Fibroblast of lung (primary cell): ENCODE measurements around the gene TOP1. TPM values are rescaled to one million over a fixed set of nuclear protein-coding genes. Genes with fewer than 3 reads are reported as not detected.
A peak's percentile ranks its signal among the peaks of the same experiment; 100 is the strongest.

Source experiments
- DNase-seq, 2 donors: peaks; one replicate each; pipeline versions ENCODE4 v3.0.0 to v3.0.0-alpha.2; 2010; ENCODE audit warnings: low read depth in 2 of 2
- H2AFZ ChIP-seq: 2 replicates; pipeline ENCODE4 v1.5.1; 2012; ENCODE audit warnings: low read length, control low read depth, inconsistent platforms
- H3K27ac ChIP-seq: 2 replicates; pipeline ENCODE4 v1.5.1; 2011; ENCODE audit warnings: low read length, control low read depth; ENCODE audit not compliant: insufficient read depth
- H3K27me3 ChIP-seq: 2 replicates; pipeline ENCODE4 v1.5.1; 2011; ENCODE audit warnings: mild to moderate bottlenecking, low read length; ENCODE audit not compliant: control insufficient read depth, insufficient read depth
- H3K36me3 ChIP-seq: 2 replicates; pipeline ENCODE4 v1.5.1; 2011; ENCODE audit warnings: low read length; ENCODE audit not compliant: control insufficient read depth, insufficient read depth
- H3K4me1 ChIP-seq: 2 replicates; pipeline ENCODE4 v1.5.1; 2011; ENCODE audit warnings: low read length; ENCODE audit not compliant: control insufficient read depth, insufficient read depth; ENCODE audit errors: extremely low read depth
- H3K4me2 ChIP-seq: 2 replicates; pipeline ENCODE4 v1.5.1; 2011; ENCODE audit warnings: low read length, control low read depth; ENCODE audit not compliant: insufficient read depth; ENCODE audit errors: extremely low read depth
- H3K4me3 ChIP-seq, 4 experiments: fragments of 200-600 bp in 1 of 4; sonication (generic) in 1 of 4; replicated peaks in 1 of 4; 2 replicates each; pipeline ENCODE4 v1.5.1; 2011 to 2016; ENCODE audit warnings: low read length in 4 of 4, low read depth in 3 of 4, mild to moderate bottlenecking in 3 of 4, control low read depth in 2 of 4, inconsistent platforms in 1 of 4, mixed read lengths in 1 of 4; ENCODE audit not compliant: insufficient read depth in 1 of 4; ENCODE audit errors: control extremely low read depth in 1 of 4
- H3K79me2 ChIP-seq: 2 replicates; pipeline ENCODE4 v1.5.1; 2012; ENCODE audit warnings: mild to moderate bottlenecking, low read length, inconsistent platforms; ENCODE audit not compliant: control insufficient read depth, insufficient read depth
- H3K9ac ChIP-seq: 2 replicates; pipeline ENCODE4 v1.5.1; 2011; ENCODE audit warnings: mild to moderate bottlenecking, low read length, control low read depth; ENCODE audit not compliant: insufficient read depth
- H3K9me3 ChIP-seq: 2 replicates; pipeline ENCODE4 v1.5.1; 2012; ENCODE audit warnings: low read depth, low read length; ENCODE audit not compliant: control insufficient read depth, insufficient read depth
- H4K20me1 ChIP-seq: 2 replicates; pipeline ENCODE4 v1.5.1; 2011; ENCODE audit warnings: low read length; ENCODE audit not compliant: control insufficient read depth, insufficient read depth; ENCODE audit errors: extremely low read depth
- EZH2 ChIP-seq: IDR thresholded peaks from 2 replicates; pipeline ENCODE4 v1.5.1; 2012; ENCODE audit warnings: low read length, control low read depth, mild to moderate bottlenecking; ENCODE audit errors: missing control alignments
- polyA plus RNA-seq, 2 donors: library from polyadenylated mRNA; depleted of rRNA in 1 of 2; stranded (reverse) in 1 of 2; unstranded in 1 of 2; fragments of >200 nt; gene quantifications; 2 replicates each; pipeline ENCODE4 v1.2.1, GENCODE V29; 2011 to 2012; ENCODE audit warnings: missing spikeins in 1 of 2
- total RNA-seq: library from RNA; depleted of rRNA; stranded (reverse); fragments of >200 nt; gene quantifications from 2 replicates; pipeline ENCODE4 v1.2.1, GENCODE V29; 2014
- TF ChIP-seq, protein P1 (sequence below), 2 donors: IDR thresholded peaks in 1 of 2; conservative IDR thresholded peaks in 1 of 2; 1 replicate in 1 of 2; 2 replicates in 1 of 2; pipeline ENCODE4 v1.5.1; 2011 to 2012; ENCODE audit warnings: low read length in 2 of 2, control low read depth in 1 of 2, inconsistent platforms in 1 of 2, low read depth in 1 of 2, mild to moderate bottlenecking in 1 of 2

TOP1 gene
- total and polyA plus RNA-seq, 2 donors (not counting 1 experiment from before 2014, with no cell fraction given) = 18.4 to 35.3 TPM

GRCh38 chr20:41170386-41171105, 141.9 kb downstream of the TOP1 start:
- Histone ChIP-seq H3K4me3 (no peak overlapping the region), H4K20me1 (no peaks in the 10 kb centered on the region), H2AFZ (no peak overlapping the region), H3K79me2 (no peaks in the 10 kb centered on the region), H3K9me3 (no peaks in the 10 kb centered on the region), H3K9ac (no peak overlapping the region), H3K27ac (no peak overlapping the region), H3K4me1 (peaks cover 11% of the 10 kb centered on the region), H3K27me3 (no peaks in the 10 kb centered on the region), H3K36me3 (peaks cover 34% of the 10 kb centered on the region), H3K4me2 (no peak overlapping the region)
- no peak for TF ChIP-seq EZH2
- TF ChIP-seq, protein P1, sequence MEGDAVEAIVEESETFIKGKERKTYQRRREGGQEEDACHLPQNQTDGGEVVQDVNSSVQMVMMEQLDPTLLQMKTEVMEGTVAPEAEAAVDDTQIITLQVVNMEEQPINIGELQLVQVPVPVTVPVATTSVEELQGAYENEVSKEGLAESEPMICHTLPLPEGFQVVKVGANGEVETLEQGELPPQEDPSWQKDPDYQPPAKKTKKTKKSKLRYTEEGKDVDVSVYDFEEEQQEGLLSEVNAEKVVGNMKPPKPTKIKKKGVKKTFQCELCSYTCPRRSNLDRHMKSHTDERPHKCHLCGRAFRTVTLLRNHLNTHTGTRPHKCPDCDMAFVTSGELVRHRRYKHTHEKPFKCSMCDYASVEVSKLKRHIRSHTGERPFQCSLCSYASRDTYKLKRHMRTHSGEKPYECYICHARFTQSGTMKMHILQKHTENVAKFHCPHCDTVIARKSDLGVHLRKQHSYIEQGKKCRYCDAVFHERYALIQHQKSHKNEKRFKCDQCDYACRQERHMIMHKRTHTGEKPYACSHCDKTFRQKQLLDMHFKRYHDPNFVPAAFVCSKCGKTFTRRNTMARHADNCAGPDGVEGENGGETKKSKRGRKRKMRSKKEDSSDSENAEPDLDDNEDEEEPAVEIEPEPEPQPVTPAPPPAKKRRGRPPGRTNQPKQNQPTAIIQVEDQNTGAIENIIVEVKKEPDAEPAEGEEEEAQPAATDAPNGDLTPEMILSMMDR (conservative IDR thresholded peaks at IDR 0.05 in 1 of 2, IDR thresholded peaks at IDR 0.05 in 1 of 2; ENCODE audit: low read depth in 1 of 2, low read length in 2 of 2) = no peak
- DNase-seq = no peak

- Histone ChIP-seq H3K27ac (no peak overlapping the region), H3K4me2 (no peak overlapping the region), H3K36me3 (peaks cover 24% of the 10 kb centered on the region), H3K79me2 (no peaks in the 10 kb centered on the region), H3K27me3 (no peaks in the 10 kb centered on the region), H3K9me3 (no peaks in the 10 kb centered on the region), H3K9ac (no peak overlapping the region), H2AFZ (no peak overlapping the region), H4K20me1 (no peaks in the 10 kb centered on the region), H3K4me3 (no peak overlapping the region), H3K4me1 (peaks cover 11% of the 10 kb centered on the region)
- TF ChIP-seq, protein P1 (conservative IDR thresholded peaks at IDR 0.05 in 1 of 2, IDR thresholded peaks at IDR 0.05 in 1 of 2; ENCODE audit: low read depth in 1 of 2, low read length in 2 of 2) = no peak
- no peak for TF ChIP-seq EZH2
- DNase-seq = no peak
Observed at GRCh38 chr20:41171736-41172295, 143.2 kb downstream of the TOP1 start.

DNA sequence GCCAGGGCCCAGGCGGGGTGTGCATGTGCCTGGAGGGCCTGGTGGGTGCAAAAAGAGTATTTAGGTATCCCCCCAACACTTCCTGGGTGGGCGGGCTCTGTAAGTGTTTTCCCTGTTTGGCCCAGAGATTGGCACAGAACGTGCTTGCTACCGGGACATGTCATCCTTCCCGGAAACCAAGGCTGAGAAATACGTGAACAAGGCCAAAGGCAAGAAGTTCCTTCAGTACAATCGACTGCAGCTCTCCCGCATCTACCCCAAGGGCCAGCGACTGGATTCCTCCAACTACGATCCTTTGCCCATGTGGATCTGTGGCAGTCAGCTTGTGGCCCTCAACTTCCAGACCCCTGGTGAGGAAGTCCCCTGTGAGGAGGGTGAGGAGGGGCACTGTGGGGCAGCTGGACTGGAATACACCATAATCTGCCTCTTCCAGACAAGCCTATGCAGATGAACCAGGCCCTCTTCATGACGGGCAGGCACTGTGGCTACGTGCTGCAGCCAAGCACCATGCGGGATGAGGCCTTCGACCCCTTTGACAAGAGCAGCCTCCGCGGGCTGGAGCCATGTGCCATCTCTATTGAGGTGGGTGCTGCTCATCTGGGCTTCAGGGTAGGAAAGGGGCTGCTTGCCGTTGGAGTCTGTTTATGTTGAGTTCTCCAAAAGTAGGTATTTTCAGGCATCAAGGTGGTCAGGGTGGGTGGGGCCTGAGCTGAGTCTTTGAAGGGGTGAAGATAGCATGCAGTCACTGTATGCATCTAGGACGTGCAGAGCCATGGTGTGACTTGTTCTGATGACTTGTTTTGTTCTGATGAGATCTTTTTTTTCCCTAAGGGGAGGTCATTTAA, 143.9 kb downstream of the TOP1 start:
- H3K4me1 ChIP-seq = peaks cover 17% of the 10 kb centered on the region
- H3K27me3 ChIP-seq = no peaks in the 10 kb centered on the region
- no peaks in the 10 kb centered on the region for H4K20me1 ChIP-seq
- TF ChIP-seq EZH2 = no peak
- TF ChIP-seq, protein P1 (conservative IDR thresholded peaks at IDR 0.05 in 1 of 2, IDR thresholded peaks at IDR 0.05 in 1 of 2; ENCODE audit: low read depth in 1 of 2, low read length in 2 of 2) = no peak
- DNase-seq = peak in 1 of 2 donors; percentile 12
- H3K27ac ChIP-seq = peak overlapping the region; percentile 5
- peaks cover 3% of the 10 kb centered on the region for H3K79me2 ChIP-seq
- H3K9ac ChIP-seq = no peak overlapping the region
- no peak overlapping the region for H3K4me2 ChIP-seq
- no peak overlapping the region for H2AFZ ChIP-seq
- no peaks in the 10 kb centered on the region for H3K9me3 ChIP-seq
- H3K4me3 ChIP-seq = no peak overlapping the region
- H3K36me3 ChIP-seq = peaks cover 21% of the 10 kb centered on the region
